ENCODE results near the gene CCDC7.

The CCDC7 gene

GRCh38 chr10:32412499-32412853 lies 33.5 kb upstream of the CCDC7 start:
- Histone ChIP-seq H3K9ac (ENCODE audit: low read length in 5 of 5) (no peak overlapping the region), H3K36me3 (ENCODE audit: control insufficient read depth in 5 of 5, insufficient read depth in 5 of 5, low read length in 5 of 5) (no peaks in the 10 kb centered on the region), H3K4me1 (ENCODE audit: control insufficient read depth in 5 of 5, insufficient read depth in 5 of 5, low read length in 5 of 5) (peaks cover 0 to 14% (median under 1%) of the 10 kb centered on the region in 5 donors), H3K9me3 (ENCODE audit: control insufficient read depth in 5 of 5, low read length in 5 of 5) (peaks cover 0 to 3% (median 0%) of the 10 kb centered on the region in 5 donors), H3K27me3 (ENCODE audit: control insufficient read depth in 5 of 5, insufficient read depth in 4 of 5, low read length in 5 of 5) (no peaks in the 10 kb centered on the region), H3K4me3 (ENCODE audit: low read depth in 1 of 5, low read length in 5 of 5) (no peak overlapping the region), H3K27ac (ENCODE audit: low read depth, low read length) (no peak overlapping the region)

GRCh38 chr10:32413513-32413912 lies 32.4 kb upstream of the CCDC7 start:
- peaks cover 0 to 3% (median 0%) of the 10 kb centered on the region in 5 donors for H3K9me3 ChIP-seq (ENCODE audit: control insufficient read depth in 5 of 5, low read length in 5 of 5)
- H3K36me3 ChIP-seq (ENCODE audit: control insufficient read depth in 5 of 5, insufficient read depth in 5 of 5, low read length in 5 of 5): no peaks in the 10 kb centered on the region
- H3K27me3 ChIP-seq (ENCODE audit: control insufficient read depth in 5 of 5, insufficient read depth in 4 of 5, low read length in 5 of 5): no peaks in the 10 kb centered on the region
- H3K4me1 ChIP-seq (ENCODE audit: control insufficient read depth in 5 of 5, insufficient read depth in 5 of 5, low read length in 5 of 5): peaks cover 0 to 17% (median 9%) of the 10 kb centered on the region in 5 donors
- no peak overlapping the region for H3K27ac ChIP-seq (ENCODE audit: low read depth, low read length)
- H3K4me3 ChIP-seq (ENCODE audit: low read depth in 1 of 5, low read length in 5 of 5): no peak overlapping the region
- H3K9ac ChIP-seq (ENCODE audit: low read length in 5 of 5): no peak overlapping the region

GRCh38 chr10:32415361-32415760 lies 30.6 kb upstream of the CCDC7 start:
- Histone ChIP-seq H3K27ac (ENCODE audit: low read depth, low read length) (no peak overlapping the region), H3K4me1 (ENCODE audit: control insufficient read depth in 5 of 5, insufficient read depth in 5 of 5, low read length in 5 of 5) (peaks cover 0 to 17% (median 9%) of the 10 kb centered on the region in 5 donors), H3K9ac (ENCODE audit: low read length in 5 of 5) (no peak overlapping the region), H3K27me3 (ENCODE audit: control insufficient read depth in 5 of 5, insufficient read depth in 4 of 5, low read length in 5 of 5) (no peaks in the 10 kb centered on the region), H3K9me3 (ENCODE audit: control insufficient read depth in 5 of 5, low read length in 5 of 5) (peaks cover 0 to 3% (median 0%) of the 10 kb centered on the region in 5 donors), H3K36me3 (ENCODE audit: control insufficient read depth in 5 of 5, insufficient read depth in 5 of 5, low read length in 5 of 5) (no peaks in the 10 kb centered on the region), H3K4me3 (ENCODE audit: low read depth in 1 of 5, low read length in 5 of 5) (no peak overlapping the region)

- Histone ChIP-seq H3K27me3 (ENCODE audit: control insufficient read depth in 5 of 5, insufficient read depth in 4 of 5, low read length in 5 of 5) (no peaks in the 10 kb centered on the region), H3K36me3 (ENCODE audit: control insufficient read depth in 5 of 5, insufficient read depth in 5 of 5, low read length in 5 of 5) (no peaks in the 10 kb centered on the region), H3K4me1 (ENCODE audit: control insufficient read depth in 5 of 5, insufficient read depth in 5 of 5, low read length in 5 of 5) (peaks cover 0 to 9% (median 8%) of the 10 kb centered on the region in 5 donors), H3K4me3 (ENCODE audit: low read depth in 1 of 5, low read length in 5 of 5) (no peak overlapping the region), H3K9ac (ENCODE audit: low read length in 5 of 5) (peak overlapping the region in 1 of 5 donors; percentile 21), H3K27ac (ENCODE audit: low read depth, low read length) (no peak overlapping the region), H3K9me3 (ENCODE audit: control insufficient read depth in 5 of 5, low read length in 5 of 5) (peaks cover 0 to 8% (median 4%) of the 10 kb centered on the region in 5 donors)
These were observed 27.9 kb upstream of the CCDC7 start for GRCh38 chr10:32417911-32418547.

- Histone ChIP-seq H3K9me3 (ENCODE audit: control insufficient read depth in 5 of 5, low read length in 5 of 5) (peaks cover 0 to 9% (median 4%) of the 10 kb centered on the region in 5 donors), H3K27me3 (ENCODE audit: control insufficient read depth in 5 of 5, insufficient read depth in 4 of 5, low read length in 5 of 5) (no peaks in the 10 kb centered on the region), H3K9ac (ENCODE audit: low read length in 5 of 5) (no peak overlapping the region), H3K4me3 (ENCODE audit: low read depth in 1 of 5, low read length in 5 of 5) (no peak overlapping the region), H3K36me3 (ENCODE audit: control insufficient read depth in 5 of 5, insufficient read depth in 5 of 5, low read length in 5 of 5) (no peaks in the 10 kb centered on the region), H3K27ac (ENCODE audit: low read depth, low read length) (no peak overlapping the region), H3K4me1 (ENCODE audit: control insufficient read depth in 5 of 5, insufficient read depth in 5 of 5, low read length in 5 of 5) (peaks cover 0 to 9% (median 8%) of the 10 kb centered on the region in 5 donors)
These were observed 27.4 kb upstream of the CCDC7 start for GRCh38 chr10:32418572-32418971.

GRCh38 chr10:32419615-32420014 lies 26.3 kb upstream of the CCDC7 start:
- Histone ChIP-seq H3K27me3 (ENCODE audit: control insufficient read depth in 5 of 5, insufficient read depth in 4 of 5, low read length in 5 of 5) (no peaks in the 10 kb centered on the region), H3K4me1 (ENCODE audit: control insufficient read depth in 5 of 5, insufficient read depth in 5 of 5, low read length in 5 of 5) (peaks cover 0 to 9% (median 8%) of the 10 kb centered on the region in 5 donors), H3K27ac (ENCODE audit: low read depth, low read length) (no peak overlapping the region), H3K9ac (ENCODE audit: low read length in 5 of 5) (no peak overlapping the region), H3K36me3 (ENCODE audit: control insufficient read depth in 5 of 5, insufficient read depth in 5 of 5, low read length in 5 of 5) (no peaks in the 10 kb centered on the region), H3K4me3 (ENCODE audit: low read depth in 1 of 5, low read length in 5 of 5) (no peak overlapping the region), H3K9me3 (ENCODE audit: control insufficient read depth in 5 of 5, low read length in 5 of 5) (peaks cover 0 to 9% (median 4%) of the 10 kb centered on the region in 5 donors)

- Histone ChIP-seq H3K9ac (ENCODE audit: low read length in 5 of 5) (no peak overlapping the region), H3K27me3 (ENCODE audit: control insufficient read depth in 5 of 5, insufficient read depth in 4 of 5, low read length in 5 of 5) (no peaks in the 10 kb centered on the region), H3K4me3 (ENCODE audit: low read depth in 1 of 5, low read length in 5 of 5) (no peak overlapping the region), H3K27ac (ENCODE audit: low read depth, low read length) (no peak overlapping the region), H3K9me3 (ENCODE audit: control insufficient read depth in 5 of 5, low read length in 5 of 5) (peaks cover 0 to 9% (median 4%) of the 10 kb centered on the region in 5 donors), H3K36me3 (ENCODE audit: control insufficient read depth in 5 of 5, insufficient read depth in 5 of 5, low read length in 5 of 5) (no peaks in the 10 kb centered on the region), H3K4me1 (ENCODE audit: control insufficient read depth in 5 of 5, insufficient read depth in 5 of 5, low read length in 5 of 5) (no peaks in the 10 kb centered on the region)
These were observed 19.8 kb upstream of the CCDC7 start for GRCh38 chr10:32426186-32426585.

GRCh38 chr10:32433542-32433941 lies 12.4 kb upstream of the CCDC7 start:
- H3K9me3 ChIP-seq (ENCODE audit: control insufficient read depth in 5 of 5, low read length in 5 of 5): peaks cover 0 to 6% (median 0%) of the 10 kb centered on the region in 5 donors
- H3K36me3 ChIP-seq (ENCODE audit: control insufficient read depth in 5 of 5, insufficient read depth in 5 of 5, low read length in 5 of 5): no peaks in the 10 kb centered on the region
- H3K4me3 ChIP-seq (ENCODE audit: low read depth in 1 of 5, low read length in 5 of 5): no peak overlapping the region
- no peaks in the 10 kb centered on the region for H3K27me3 ChIP-seq (ENCODE audit: control insufficient read depth in 5 of 5, insufficient read depth in 4 of 5, low read length in 5 of 5)
- no peak overlapping the region for H3K9ac ChIP-seq (ENCODE audit: low read length in 5 of 5)
- no peak overlapping the region for H3K27ac ChIP-seq (ENCODE audit: low read depth, low read length)
- H3K4me1 ChIP-seq (ENCODE audit: control insufficient read depth in 5 of 5, insufficient read depth in 5 of 5, low read length in 5 of 5): no peaks in the 10 kb centered on the region

- H3K9me3 ChIP-seq (ENCODE audit: control insufficient read depth in 5 of 5, low read length in 5 of 5): peaks cover 0 to 6% (median 0%) of the 10 kb centered on the region in 5 donors
- peaks cover 0 to 2% (median 0%) of the 10 kb centered on the region in 5 donors for H3K27me3 ChIP-seq (ENCODE audit: control insufficient read depth in 5 of 5, insufficient read depth in 4 of 5, low read length in 5 of 5)
- H3K4me1 ChIP-seq (ENCODE audit: control insufficient read depth in 5 of 5, insufficient read depth in 5 of 5, low read length in 5 of 5): no peaks in the 10 kb centered on the region
- H3K36me3 ChIP-seq (ENCODE audit: control insufficient read depth in 5 of 5, insufficient read depth in 5 of 5, low read length in 5 of 5): no peaks in the 10 kb centered on the region
- H3K9ac ChIP-seq (ENCODE audit: low read length in 5 of 5): no peak overlapping the region
- no peak overlapping the region for H3K4me3 ChIP-seq (ENCODE audit: low read depth in 1 of 5, low read length in 5 of 5)
- H3K27ac ChIP-seq (ENCODE audit: low read depth, low read length): no peak overlapping the region
These were observed 9.7 kb upstream of the CCDC7 start for GRCh38 chr10:32436215-32436614.

GRCh38 chr10:32437334-32437733 lies 8.6 kb upstream of the CCDC7 start:
- Histone ChIP-seq H3K4me3 (ENCODE audit: low read depth in 1 of 5, low read length in 5 of 5) (no peak overlapping the region), H3K36me3 (ENCODE audit: control insufficient read depth in 5 of 5, insufficient read depth in 5 of 5, low read length in 5 of 5) (no peaks in the 10 kb centered on the region), H3K9ac (ENCODE audit: low read length in 5 of 5) (no peak overlapping the region), H3K27me3 (ENCODE audit: control insufficient read depth in 5 of 5, insufficient read depth in 4 of 5, low read length in 5 of 5) (peaks cover 0 to 2% (median 0%) of the 10 kb centered on the region in 5 donors), H3K4me1 (ENCODE audit: control insufficient read depth in 5 of 5, insufficient read depth in 5 of 5, low read length in 5 of 5) (no peaks in the 10 kb centered on the region), H3K27ac (ENCODE audit: low read depth, low read length) (no peak overlapping the region), H3K9me3 (ENCODE audit: control insufficient read depth in 5 of 5, low read length in 5 of 5) (peaks cover 0 to 6% (median 0%) of the 10 kb centered on the region in 5 donors)
